SU-DHL-6 (cell line): ENCODE measurements around the gene CYB5B.

Source experiments
- H2AFZ ChIP-seq: fragments of 200-600 bp; sonication (generic); 2 replicates; pipeline ENCODE4 v1.6.1; 2014; ENCODE audit warnings: low read depth, mild to moderate bottlenecking, moderate library complexity, mixed read lengths, antibody characterized with exemption, low read length; ENCODE audit not compliant: severe bottlenecking
- H3F3A ChIP-seq: fragments of 200-600 bp; shearing (Covaris generic); 2 replicates; pipeline ENCODE4 v1.6.0; 2016; ENCODE audit warnings: antibody characterized with exemption, mild to moderate bottlenecking; ENCODE audit not compliant: insufficient read depth
- H3K27ac ChIP-seq: fragments of 200-600 bp; sonication (generic); 2 replicates; pipeline ENCODE4 v1.5.1; 2016; ENCODE audit warnings: low read depth, mild to moderate bottlenecking, low read length, moderate library complexity, mixed read lengths
- H3K27me3 ChIP-seq: fragments of 200-600 bp; sonication (generic), shearing (Covaris generic); 2 replicates; pipeline ENCODE4 v1.6.0; 2014; ENCODE audit warnings: mild to moderate bottlenecking, low read length
- H3K36me3 ChIP-seq: fragments of 200-600 bp; sonication (generic); 2 replicates; pipeline ENCODE4 v1.6.1; 2014; ENCODE audit warnings: mild to moderate bottlenecking, low read length, mixed read lengths
- H3K4me2 ChIP-seq: fragments of 300-600, 200-600 bp; shearing (Covaris generic), sonication (generic); 2 replicates; pipeline ENCODE4 v1.6.0; 2014; ENCODE audit warnings: low read length, low read depth, mild to moderate bottlenecking; ENCODE audit not compliant: poor library complexity, severe bottlenecking
- H3K4me3 ChIP-seq: fragments of 200-600 bp; sonication (generic); 2 replicates; pipeline ENCODE4 v1.5.1; 2014; ENCODE audit warnings: antibody characterized with exemption, low read length, mild to moderate bottlenecking, mixed read lengths; ENCODE audit not compliant: insufficient read depth, poor library complexity, severe bottlenecking
- H3K79me2 ChIP-seq: fragments of 200-600 bp; sonication (generic); 2 replicates; pipeline ENCODE4 v1.6.1; 2014; ENCODE audit warnings: mild to moderate bottlenecking, low read length, moderate library complexity; ENCODE audit not compliant: insufficient read depth
- H3K9ac ChIP-seq: fragments of 200-600 bp; sonication (generic); 2 replicates; pipeline ENCODE4 v1.7.0; 2014; ENCODE audit warnings: mild to moderate bottlenecking, low read length
- H3K9me2 ChIP-seq: fragments of 200-600 bp; sonication (generic); replicated peaks from 2 replicates; pipeline ENCODE4 v1.6.1; 2014; ENCODE audit warnings: low read length; ENCODE audit not compliant: insufficient read depth
- H3K9me3 ChIP-seq: fragments of 200-600 bp; sonication (generic); 2 replicates; pipeline ENCODE4 v1.6.1; 2014; ENCODE audit warnings: low read length, mixed read lengths; ENCODE audit not compliant: insufficient read depth
- H4K20me1 ChIP-seq: fragments of 200-600 bp; sonication (generic); 2 replicates; pipeline ENCODE4 v1.6.1; 2014; ENCODE audit warnings: low read depth, mild to moderate bottlenecking, antibody characterized with exemption, low read length, moderate library complexity, mixed read lengths
- EZH2phosphoT487 ChIP-seq: fragments of 200-600 bp; sonication (generic), shearing (Covaris generic); conservative IDR thresholded peaks from 2 replicates; pipeline ENCODE4 v1.6.1; 2018; ENCODE audit warnings: mild to moderate bottlenecking, antibody characterized with exemption, low read length, moderate library complexity, mixed read lengths
- TF ChIP-seq, protein P1 (sequence below): fragments of 200-600 bp; sonication (generic); IDR thresholded peaks from one replicate; pipeline ENCODE4 v1.5.1; 2017; ENCODE audit warnings: antibody characterized with exemption, mild to moderate bottlenecking, low read length, moderate library complexity; ENCODE audit not compliant: insufficient read depth, poor library complexity, severe bottlenecking

The CYB5B gene

GRCh38 chr16:69402439-69402838, 22.0 kb upstream of the CYB5B start:
- Histone ChIP-seq H3F3A (no peaks in the 10 kb centered on the region), H3K4me3 (no peak overlapping the region), H3K79me2 (no peaks in the 10 kb centered on the region), H3K27me3 (no peaks in the 10 kb centered on the region), H3K9me2 (no peaks in the 10 kb centered on the region), H3K36me3 (no peaks in the 10 kb centered on the region), H3K4me2 (no peak overlapping the region), H3K9me3 (no peaks in the 10 kb centered on the region), H3K27ac (no peak overlapping the region), H2AFZ (no peak overlapping the region), H3K9ac (no peak overlapping the region), H4K20me1 (no peaks in the 10 kb centered on the region)
- no peak for TF ChIP-seq EZH2phosphoT487
- TF ChIP-seq, protein P1, sequence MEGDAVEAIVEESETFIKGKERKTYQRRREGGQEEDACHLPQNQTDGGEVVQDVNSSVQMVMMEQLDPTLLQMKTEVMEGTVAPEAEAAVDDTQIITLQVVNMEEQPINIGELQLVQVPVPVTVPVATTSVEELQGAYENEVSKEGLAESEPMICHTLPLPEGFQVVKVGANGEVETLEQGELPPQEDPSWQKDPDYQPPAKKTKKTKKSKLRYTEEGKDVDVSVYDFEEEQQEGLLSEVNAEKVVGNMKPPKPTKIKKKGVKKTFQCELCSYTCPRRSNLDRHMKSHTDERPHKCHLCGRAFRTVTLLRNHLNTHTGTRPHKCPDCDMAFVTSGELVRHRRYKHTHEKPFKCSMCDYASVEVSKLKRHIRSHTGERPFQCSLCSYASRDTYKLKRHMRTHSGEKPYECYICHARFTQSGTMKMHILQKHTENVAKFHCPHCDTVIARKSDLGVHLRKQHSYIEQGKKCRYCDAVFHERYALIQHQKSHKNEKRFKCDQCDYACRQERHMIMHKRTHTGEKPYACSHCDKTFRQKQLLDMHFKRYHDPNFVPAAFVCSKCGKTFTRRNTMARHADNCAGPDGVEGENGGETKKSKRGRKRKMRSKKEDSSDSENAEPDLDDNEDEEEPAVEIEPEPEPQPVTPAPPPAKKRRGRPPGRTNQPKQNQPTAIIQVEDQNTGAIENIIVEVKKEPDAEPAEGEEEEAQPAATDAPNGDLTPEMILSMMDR, result no peak

DNA sequence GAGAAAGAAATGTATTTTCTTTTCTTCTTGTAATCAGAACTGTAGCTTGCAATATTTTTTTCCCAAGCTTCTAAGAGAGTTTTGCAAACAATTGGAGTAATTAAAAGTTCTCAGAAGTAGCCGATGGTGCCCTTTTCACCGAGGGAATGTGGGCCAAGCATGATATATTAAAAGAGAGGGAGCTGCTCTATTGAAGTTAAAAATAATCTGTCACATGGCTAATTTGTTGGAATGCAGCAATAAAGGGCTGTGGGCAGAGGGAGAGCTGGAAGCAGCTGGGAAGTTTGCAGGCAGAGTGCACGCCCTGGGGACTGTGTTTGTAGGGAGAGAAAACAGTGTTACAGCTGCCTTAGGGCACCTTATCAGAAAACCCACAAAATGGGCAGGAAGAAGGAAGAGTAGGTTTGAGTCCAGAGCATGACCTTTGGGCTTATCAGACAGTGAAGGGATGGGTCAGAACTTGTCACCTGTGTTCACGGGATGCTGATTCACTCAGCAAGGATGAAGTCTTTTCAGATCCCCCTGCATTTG, 20.1 kb upstream of the CYB5B start:
- H2AFZ ChIP-seq, result no peak overlapping the region
- H3K36me3 ChIP-seq, result no peaks in the 10 kb centered on the region
- H3K27me3 ChIP-seq, result no peaks in the 10 kb centered on the region
- no peak overlapping the region for H3K4me3 ChIP-seq
- no peaks in the 10 kb centered on the region for H4K20me1 ChIP-seq
- no peaks in the 10 kb centered on the region for H3F3A ChIP-seq
- no peak overlapping the region for H3K9ac ChIP-seq
- no peaks in the 10 kb centered on the region for H3K9me2 ChIP-seq
- no peaks in the 10 kb centered on the region for H3K79me2 ChIP-seq
- no peak overlapping the region for H3K4me2 ChIP-seq
- TF ChIP-seq EZH2phosphoT487, result no peak
- TF ChIP-seq, protein P1, result no peak
- H3K9me3 ChIP-seq, result no peaks in the 10 kb centered on the region
- no peak overlapping the region for H3K27ac ChIP-seq

DNA sequence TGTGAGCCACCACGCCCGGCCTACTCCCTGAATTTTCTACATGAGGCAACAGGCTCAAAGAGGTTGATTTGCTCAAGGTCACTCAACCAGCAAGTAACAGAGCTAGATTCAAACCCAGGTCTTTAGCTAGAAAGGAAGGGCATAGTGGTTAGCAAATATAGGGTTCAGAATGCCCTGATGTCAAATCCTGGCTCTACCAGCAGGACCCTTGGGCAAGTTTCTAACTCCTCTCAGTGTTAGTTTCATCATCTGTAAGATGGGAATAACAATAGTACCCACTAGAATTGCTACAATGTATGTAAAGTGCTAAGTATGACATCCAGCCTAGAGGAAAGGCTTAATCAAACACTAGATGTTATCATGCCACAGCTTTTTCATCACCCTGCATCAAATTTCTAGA, 19.1 kb upstream of the CYB5B start:
- no peak overlapping the region for H3K4me3 ChIP-seq
- no peaks in the 10 kb centered on the region for H3F3A ChIP-seq
- H3K27ac ChIP-seq, result no peak overlapping the region
- no peak overlapping the region for H3K4me2 ChIP-seq
- H3K27me3 ChIP-seq, result no peaks in the 10 kb centered on the region
- no peaks in the 10 kb centered on the region for H3K79me2 ChIP-seq
- no peaks in the 10 kb centered on the region for H3K36me3 ChIP-seq
- H3K9me3 ChIP-seq, result no peaks in the 10 kb centered on the region
- no peaks in the 10 kb centered on the region for H4K20me1 ChIP-seq
- no peaks in the 10 kb centered on the region for H3K9me2 ChIP-seq
- no peak overlapping the region for H3K9ac ChIP-seq
- H2AFZ ChIP-seq, result no peak overlapping the region
- TF ChIP-seq, protein P1, result no peak
- TF ChIP-seq EZH2phosphoT487, result no peak

- Histone ChIP-seq H3K9me2 (no peaks in the 10 kb centered on the region), H3K4me2 (no peak overlapping the region), H3K36me3 (no peaks in the 10 kb centered on the region), H4K20me1 (no peaks in the 10 kb centered on the region), H3K9me3 (no peaks in the 10 kb centered on the region), H3K9ac (no peak overlapping the region), H3K27me3 (no peaks in the 10 kb centered on the region), H3F3A (no peaks in the 10 kb centered on the region), H2AFZ (no peak overlapping the region), H3K79me2 (no peaks in the 10 kb centered on the region), H3K27ac (no peak overlapping the region), H3K4me3 (no peak overlapping the region)
- TF ChIP-seq EZH2phosphoT487, result no peak
- TF ChIP-seq, protein P1, result no peak
Observed at GRCh38 chr16:69405757-69406156, 18.7 kb upstream of the CYB5B start.
